Common myeloid progenitor, CD34-positive (primary cell): ENCODE results near the gene CEACAM8.
A peak's percentile ranks its signal among the peaks of the same experiment; 100 is the strongest.
"Not testable (repeated sequence)": the region's sequence is repeated elsewhere in the genome, so short reads cannot be mapped to it uniquely, and the experiment has no call there.

Experiments used
- CTCF ChIA-PET: fragments of 350-600 bp; sonication (Branson Sonifier 250); formaldehyde crosslinking; loops from one replicate; lab custom pipeline; 2021; ENCODE audit warnings: antibody characterized with exemption; lab: Charles Lee
- POLR2A ChIA-PET: fragments of 350-600 bp; sonication (Branson Sonifier 250); formaldehyde crosslinking; loops from one replicate; lab custom pipeline; 2021; ENCODE audit warnings: antibody characterized with exemption; lab: Charles Lee
- DNase-seq, 3 donors: peaks; one replicate each; pipeline versions ENCODE4 v3.0.0 to v3.0.0-alpha.2; 2013
- H3K27ac ChIP-seq, 2 experiments: 1 replicate in 1 of 2; 2 replicates in 1 of 2; pipeline ENCODE4 v1.7.0; 2013; ENCODE audit warnings: inconsistent platforms in 2 of 2, low read length in 2 of 2, mild to moderate bottlenecking in 2 of 2, low read depth in 1 of 2, moderate library complexity in 1 of 2; ENCODE audit not compliant: severe bottlenecking in 2 of 2, insufficient read depth in 1 of 2, poor library complexity in 1 of 2
- H3K27me3 ChIP-seq, 5 experiments: replicated peaks in 2 of 5; 1 replicate in 3 of 5; 2 replicates in 2 of 5; pipeline versions ENCODE4 v1.6.1 to v1.7.0; 2013; ENCODE audit warnings: low read length in 4 of 5, mild to moderate bottlenecking in 2 of 5, moderate library complexity in 2 of 5, inconsistent platforms in 1 of 5; ENCODE audit not compliant: insufficient read depth in 5 of 5, control insufficient read depth in 4 of 5
- H3K36me3 ChIP-seq, 4 experiments: 1 replicate in 2 of 4; 2 replicates in 2 of 4; pipeline versions ENCODE4 v1.6.1 to v1.7.0; 2013; ENCODE audit warnings: low read length in 3 of 4, control low read depth in 1 of 4, mild to moderate bottlenecking in 1 of 4; ENCODE audit not compliant: control insufficient read depth in 4 of 4, insufficient read depth in 4 of 4
- H3K4me1 ChIP-seq, 4 experiments: 1 replicate in 3 of 4; 2 replicates in 1 of 4; pipeline versions ENCODE4 v1.6.1 to v1.7.1; 2013; ENCODE audit warnings: low read length in 3 of 4, mild to moderate bottlenecking in 3 of 4, control low read depth in 1 of 4, inconsistent platforms in 1 of 4, moderate library complexity in 1 of 4; ENCODE audit not compliant: control insufficient read depth in 4 of 4, insufficient read depth in 4 of 4; ENCODE audit errors: control extremely low read depth in 1 of 4
- H3K4me3 ChIP-seq, 7 experiments: 1 replicate in 4 of 7; 2 replicates in 3 of 7; pipeline versions ENCODE4 v1.5.1 to v1.7.0; 2013; ENCODE audit warnings: mild to moderate bottlenecking in 7 of 7, low read length in 6 of 7, moderate library complexity in 6 of 7, inconsistent platforms in 2 of 7, low read depth in 2 of 7, control low read depth in 1 of 7; ENCODE audit not compliant: insufficient read depth in 4 of 7, control insufficient read depth in 1 of 7; ENCODE audit errors: extremely low read depth in 1 of 7
- H3K9me3 ChIP-seq, 5 experiments: 1 replicate in 4 of 5; 2 replicates in 1 of 5; pipeline versions ENCODE4 v1.6.1 to v1.7.1; 2013; ENCODE audit warnings: low read length in 4 of 5, mild to moderate bottlenecking in 2 of 5, inconsistent platforms in 1 of 5, low read depth in 1 of 5, moderate library complexity in 1 of 5; ENCODE audit not compliant: control insufficient read depth in 4 of 5, insufficient read depth in 2 of 5; ENCODE audit errors: control extremely low read depth in 1 of 5
- WGBS: methylation state at CpG from one replicate; pipeline ENCODE4 v1.1.5; 2013; ENCODE audit not compliant: insufficient coverage; 5-methylcytosine and 5-hydroxymethylcytosine counted together

Gene CEACAM8

GRCh38 chr19:42627916-42628315 lies 33.2 kb upstream of the CEACAM8 start:
- Histone ChIP-seq H3K36me3 (no peaks in the 10 kb centered on the region), H3K4me3 (no peak overlapping the region), H3K27ac (no peak overlapping the region), H3K4me1 (no peaks in the 10 kb centered on the region), H3K9me3 (peaks cover 0 to 5% (median 0%) of the 10 kb centered on the region in 5 experiments), H3K27me3 (peaks cover 0 to 7% (median 2%) of the 10 kb centered on the region in 5 experiments)
- 100% methylated on average over 1 of the region's 2 CpGs for WGBS
- DNase-seq = no peak
- ChIA-PET CTCF (no interaction called here), POLR2A (no interaction called here)

DNA sequence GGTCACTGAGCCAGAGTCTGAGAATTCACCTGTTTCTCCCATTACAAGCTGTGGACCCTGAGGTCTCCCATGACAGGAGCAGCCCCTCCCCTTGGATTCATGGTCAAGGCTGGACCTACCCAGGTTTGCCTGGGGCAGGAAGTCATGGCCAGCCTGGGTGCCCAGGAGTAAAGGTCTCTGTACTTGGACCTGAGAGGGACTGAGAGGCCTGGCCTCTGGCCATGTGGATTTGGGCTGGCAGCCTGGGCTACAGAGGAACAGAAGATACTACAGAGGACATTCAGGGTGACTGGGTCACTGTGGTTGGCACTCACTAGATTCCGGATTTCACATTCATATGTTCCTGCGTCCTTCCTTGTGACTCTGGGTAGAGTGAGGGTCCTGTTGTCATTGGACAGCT lies 31.5 kb upstream of the CEACAM8 start:
- WGBS = 100% methylated on average over 2 of the region's 2 CpGs
- POLR2A ChIA-PET = no interaction called here

GRCh38 chr19:42619271-42619670 lies 24.5 kb upstream of the CEACAM8 start:
- WGBS = 100% methylated on average over 1 of the region's 1 CpG
- Histone ChIP-seq H3K27ac (no peak overlapping the region), H3K4me3 (no peak overlapping the region), H3K27me3 (peaks cover 0 to 7% (median 4%) of the 10 kb centered on the region in 5 experiments), H3K9me3 (no peaks in the 10 kb centered on the region), H3K4me1 (no peaks in the 10 kb centered on the region), H3K36me3 (no peaks in the 10 kb centered on the region)
- DNase-seq = no peak
- CTCF ChIA-PET = no interaction called here
- POLR2A ChIA-PET = no interaction called here

More for the DNA sequence above, 31.5 kb upstream of the CEACAM8 start:
- Histone ChIP-seq H3K27ac (no peak overlapping the region), H3K4me1 (no peaks in the 10 kb centered on the region), H3K27me3 (peaks cover 0 to 9% (median 2%) of the 10 kb centered on the region in 5 experiments), H3K9me3 (peaks cover 0 to 5% (median 0%) of the 10 kb centered on the region in 5 experiments), H3K4me3 (no peak overlapping the region), H3K36me3 (no peaks in the 10 kb centered on the region)
- CTCF ChIA-PET = interaction anchor here (1.8 kb wide), 1 partner anchor 9 kb away, joined by 9 read pairs; no protein-coding TSS in a partner anchor
- DNase-seq = no peak

DNA sequence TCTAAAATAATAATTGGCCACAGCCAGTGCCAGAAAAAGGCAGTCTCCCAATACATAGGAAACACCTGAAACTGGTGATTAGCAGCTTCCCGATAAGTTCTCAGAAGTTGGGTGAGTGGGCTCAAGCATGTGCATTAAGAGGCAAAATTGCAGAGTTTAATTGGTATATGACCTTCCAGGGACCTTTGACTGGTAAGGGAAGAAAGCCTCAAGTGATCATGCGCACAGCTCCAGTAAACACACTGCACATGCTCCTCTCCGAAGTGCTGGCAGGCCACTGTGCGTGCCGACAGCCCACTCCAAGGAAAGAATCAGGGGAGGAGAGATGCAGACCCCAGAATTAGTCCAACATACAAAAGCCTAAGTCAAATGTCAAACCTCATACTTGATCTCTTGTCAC lies 18.9 kb upstream of the CEACAM8 start:
- no peaks in the 10 kb centered on the region for H3K9me3 ChIP-seq
- no peak overlapping the region for H3K27ac ChIP-seq
- CTCF ChIA-PET = no interaction called here
- no peak for DNase-seq
- H3K4me1 ChIP-seq = no peaks in the 10 kb centered on the region
- POLR2A ChIA-PET = no interaction called here
- peaks cover 0 to 6% (median 2%) of the 10 kb centered on the region in 5 experiments for H3K27me3 ChIP-seq
- 98% methylated on average over 5 of the region's 5 CpGs for WGBS
- H3K36me3 ChIP-seq = no peaks in the 10 kb centered on the region
- H3K4me3 ChIP-seq = no peak overlapping the region

GRCh38 chr19:42610401-42610915 lies 15.7 kb upstream of the CEACAM8 start:
- H3K27me3 ChIP-seq, H3K9me3 ChIP-seq, H3K4me1 ChIP-seq, H3K36me3 ChIP-seq, DNase-seq, CTCF ChIA-PET, H3K4me3 ChIP-seq, H3K27ac ChIP-seq, POLR2A ChIA-PET: not testable (repeated sequence)
- 97% methylated on average over 7 of the region's 33 CpGs for WGBS

- Histone ChIP-seq H3K36me3 (no peaks in the 10 kb centered on the region), H3K4me1 (no peaks in the 10 kb centered on the region), H3K27me3 (peaks cover 0 to 3% (median 0%) of the 10 kb centered on the region in 5 experiments), H3K4me3 (no peak overlapping the region), H3K27ac (no peak overlapping the region), H3K9me3 (no peaks in the 10 kb centered on the region)
- ChIA-PET POLR2A (no interaction called here), CTCF (interaction anchor here (1.0 to 2.2 kb wide), 2 partner anchors 10 to 154 kb away, joined by 3 to 8 read pairs; no protein-coding TSS in a partner anchor)
- peak; percentile 42 to 65 (median 47) for DNase-seq
- WGBS = 42% methylated on average over 13 of the region's 14 CpGs
Measured at GRCh38 chr19:42606660-42607351, 12.1 kb upstream of the CEACAM8 start.

GRCh38 chr19:42601811-42602443 lies 7.2 kb upstream of the CEACAM8 start:
- no peaks in the 10 kb centered on the region for H3K4me1 ChIP-seq
- DNase-seq = peak; percentile 32 to 73 (median 68)
- H3K9me3 ChIP-seq = no peaks in the 10 kb centered on the region
- H3K4me3 ChIP-seq = no peak overlapping the region
- POLR2A ChIA-PET = no interaction called here
- H3K27ac ChIP-seq = no peak overlapping the region
- CTCF ChIA-PET = interaction anchor here (1.1 kb wide), 1 partner anchor 9 kb away, joined by 3 read pairs; no protein-coding TSS in a partner anchor
- WGBS = 38% methylated on average over 5 of the region's 5 CpGs
- H3K36me3 ChIP-seq = no peaks in the 10 kb centered on the region
- peaks cover 0 to 5% (median under 1%) of the 10 kb centered on the region in 5 experiments for H3K27me3 ChIP-seq
